ENCODE results near the gene PLA1A.

- no peak for TF ChIP-seq CTCF (conservative IDR thresholded peaks at IDR 0.05 in 1 of 2, IDR thresholded peaks at IDR 0.05 in 1 of 2; ENCODE audit: extremely low read depth in 1 of 2, insufficient read depth in 1 of 2, low read depth in 1 of 2, low read length in 2 of 2)
- TF ChIP-seq EZH2 (IDR thresholded peaks at IDR 0.05; ENCODE audit: borderline replicate concordance, low read length) = no peak
Measured at GRCh38 chr3:119628816-119629445, 31.2 kb downstream of the PLA1A start.

Measured in mammary epithelial cell (primary cell).